Pancreas (tissue), 10 donors: Measurements from ENCODE around the gene IGFN1. TPM values are rescaled to one million over a fixed set of nuclear protein-coding genes. Genes with fewer than 3 reads are reported as not detected.
"Not testable (repeated sequence)": the region's sequence is repeated elsewhere in the genome, so short reads cannot be mapped to it uniquely, and the experiment has no call there.

Experiments used
- ATAC-seq, 4 donors: fragments of 200-7000 bp; cut with Tn5 transposase; one replicate each; pipeline versions ENCODE4 v1.8.0 to v1.9.1; 2020; ENCODE audit warnings: mild to moderate bottlenecking in 4 of 4, moderate library complexity in 4 of 4
- DNase-seq, 6 donors: peaks; one replicate each; pipeline ENCODE4 v3.0.0-alpha.2; 2020
- FAIRE-seq: peaks from 2 replicates; lab custom pipeline; 2012; peaks lifted over from hg19 to GRCh38; lab: Jason Lieb, UNC
- H3K27ac ChIP-seq, 4 donors: fragments of 200-600 bp; sonication (generic); 1 replicate in 3 of 4; 2 replicates in 1 of 4; pipeline versions ENCODE4 v1.5.0 to v1.8.0; 2020
- H3K27me3 ChIP-seq, 4 donors: fragments of 200-600 bp; one replicate each; pipeline ENCODE4 v1.8.0; 2021
- H3K36me3 ChIP-seq, 3 donors: fragments of 200-600 bp; sonication (generic) in 1 of 3; one replicate each; pipeline versions ENCODE4 v1.5.0 to v1.8.0; 2020 to 2021
- H3K4me1 ChIP-seq, 3 donors: fragments of 200-600 bp; one replicate each; pipeline ENCODE4 v1.8.0; 2021
- H3K4me3 ChIP-seq, 4 donors: fragments of 200-600 bp; sonication (generic) in 2 of 4; one replicate each; pipeline versions ENCODE4 v1.5.0 to v1.8.0; 2020 to 2021
- H3K9me3 ChIP-seq, 4 donors: fragments of 200-600 bp; one replicate each; pipeline ENCODE4 v1.8.0; 2021
- CTCF ChIP-seq, 4 donors: fragments of 200-600 bp; sonication (generic) in 3 of 4; IDR thresholded peaks; one replicate each; pipeline versions ENCODE4 v1.5.0 to v1.8.0; 2021; ENCODE audit warnings: antibody characterized with exemption in 4 of 4
- WGBS, 2 donors: extraction: QIAGEN DNeasy Blood & Tissue Kit; methylation state at CpG; one replicate each; pipeline ENCODE4 v1.1.7; 2013; 5-methylcytosine and 5-hydroxymethylcytosine counted together
- intact Hi-C, 3 donors: fragments of 100-400 bp; cut with DNase I; formaldehyde crosslinking; loops; one replicate each; pipeline versions ENCODE4 v1.11.1 to v1.14.2; 2022
- polyA plus RNA-seq, 2 donors: library from polyadenylated mRNA; stranded (reverse); fragments of 200-250 nt; gene quantifications; one replicate each; pipeline ENCODE4 v1.2.3, GENCODE V29; 2013
- total RNA-seq, 6 donors: library from RNA; stranded (reverse); fragmentation: NEBNext Ultra II Directional in 4 of 6; extraction: Animal tissue kit (Norgen Biotek cat#: 25700) in 4 of 6; gene quantifications; one replicate each; pipeline versions ENCODE4 v1.2.1 to v1.2.4, GENCODE V29; 2021 to 2023
- donor health status: healthy with polysubstance abuse.
- donor health status: DM: no; HTN: no; CAD: no; lungs with moderate emphysema.
- donor health status: DM: no; HTN: no; CAD: no.
- donor health status: control.
- donor health status: control.
- donor health status: Bipolar disorder and iron deficiency.
- donor health status: DM: yes; HTN: yes; CAD: no.
- donor health status: DM: no; HTN: no; CAD: no.
- donor health status: DM: no; HTN: no; CAD: no.
- donor health status: DM: yes; HTN: yes; CAD: no.

The IGFN1 gene
- total and polyA plus RNA-seq, 8 donors: 4.1 to 48.4 (median 14.6) TPM

- no peak for DNase-seq
- H3K9me3 ChIP-seq: no peaks in the 10 kb centered on the region
- H3K27ac ChIP-seq: no peak overlapping the region
- intact Hi-C loops: loop anchor here in 1 of 3 donors (10.0 kb wide), 2 partner anchors 145 to 255 kb away; no protein-coding TSS in a partner anchor
- H3K27me3 ChIP-seq: no peaks in the 10 kb centered on the region
- no peaks in the 10 kb centered on the region for H3K4me1 ChIP-seq
- no peak for TF ChIP-seq CTCF (IDR thresholded peaks at IDR 0.05)
- no peak overlapping the region for H3K4me3 ChIP-seq
- ATAC-seq: no peak
- no peak for FAIRE-seq
- H3K36me3 ChIP-seq: no peaks in the 10 kb centered on the region
- 79 to 80% methylated on average over 6 of the region's 6 CpGs for WGBS, 2 donors
Observed at GRCh38 chr1:201229771-201230635, 39.4 kb downstream of the IGFN1 start.

DNA sequence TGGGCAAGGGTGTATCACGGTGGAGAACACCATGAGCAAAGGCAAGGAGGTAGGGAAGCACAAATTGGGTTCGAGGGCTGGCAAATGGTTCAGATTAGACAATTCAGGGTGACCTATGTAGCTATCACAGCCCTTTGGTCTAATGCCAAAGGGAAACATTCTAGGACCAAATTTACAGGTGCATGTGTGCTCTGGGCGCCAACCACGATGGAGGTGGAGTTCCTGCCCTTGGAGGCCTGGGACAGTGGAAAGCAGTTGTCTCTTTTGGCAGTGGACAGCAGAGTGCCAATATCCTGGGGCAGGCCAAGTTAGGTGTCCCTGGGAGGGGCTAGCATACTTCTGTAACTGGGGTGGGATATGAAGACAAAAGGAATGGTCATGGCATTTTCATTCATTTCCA is 40.1 kb downstream of the IGFN1 start:
- Histone ChIP-seq H3K36me3 (no peaks in the 10 kb centered on the region), H3K27me3 (no peaks in the 10 kb centered on the region), H3K4me1 (no peaks in the 10 kb centered on the region), H3K9me3 (no peaks in the 10 kb centered on the region), H3K4me3 (no peak overlapping the region), H3K27ac (no peak overlapping the region)
- ATAC-seq (no peak), FAIRE-seq (no peak), DNase-seq (no peak)
- intact Hi-C loops: no loop called here
- no peak for TF ChIP-seq CTCF (IDR thresholded peaks at IDR 0.05)
- 77 to 82% methylated on average over 4 of the region's 4 CpGs for WGBS, 2 donors

DNA sequence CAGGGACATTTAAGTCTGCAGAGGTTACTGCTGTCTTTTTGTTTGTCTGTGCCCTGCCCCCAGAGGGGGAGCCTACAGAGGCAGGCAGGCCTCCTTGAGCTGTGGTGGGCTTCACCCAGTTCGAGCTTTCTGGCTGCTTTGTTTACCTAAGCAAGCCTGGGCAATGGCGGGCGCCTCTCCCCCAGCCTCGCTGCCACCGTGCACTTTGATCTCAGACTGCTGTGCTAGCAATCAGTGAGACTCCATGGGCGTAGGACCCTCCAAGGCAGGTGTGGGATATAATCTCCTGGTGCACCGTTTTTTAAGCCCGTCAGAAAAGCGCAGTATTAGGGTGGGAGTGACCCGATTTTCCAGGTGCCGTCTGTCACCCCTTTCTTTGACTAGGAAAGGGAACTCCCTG is 49.0 kb downstream of the IGFN1 start:
- H3K27me3 ChIP-seq, intact Hi-C loops, FAIRE-seq, DNase-seq, ATAC-seq, H3K36me3 ChIP-seq, H3K4me1 ChIP-seq, H3K27ac ChIP-seq, H3K9me3 ChIP-seq, H3K4me3 ChIP-seq: not testable (repeated sequence)
- 71 to 81% methylated on average over 9 to 11 of the region's 11 CpGs for WGBS, 2 donors

DNA sequence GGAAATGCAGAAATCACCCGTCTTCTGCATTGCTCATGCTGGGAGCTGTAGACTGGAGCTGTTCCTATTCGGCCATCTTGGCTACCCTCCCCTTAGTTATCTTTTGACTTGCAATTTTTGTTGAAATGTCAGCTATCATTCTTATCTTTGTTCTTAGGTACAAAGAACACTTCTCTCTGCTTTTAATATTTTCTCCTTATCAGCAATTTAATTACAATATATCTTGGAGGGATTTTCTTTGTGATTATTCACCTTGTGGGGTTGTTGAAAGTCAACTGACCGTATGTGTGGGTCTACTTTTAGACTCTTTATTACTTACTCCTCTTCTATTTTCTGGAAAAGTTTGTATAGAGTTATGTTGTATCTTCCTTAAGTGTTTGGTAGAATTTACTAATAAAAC is 49.5 kb downstream of the IGFN1 start:
- H3K4me3 ChIP-seq: no peak overlapping the region
- TF ChIP-seq CTCF (IDR thresholded peaks at IDR 0.05): no peak
- ATAC-seq (no peak), DNase-seq (no peak), FAIRE-seq (no peak)
- intact Hi-C loops: no loop called here
- H3K27me3 ChIP-seq: no peaks in the 10 kb centered on the region
- no peak overlapping the region for H3K27ac ChIP-seq
- H3K36me3 ChIP-seq: no peaks in the 10 kb centered on the region
- no peaks in the 10 kb centered on the region for H3K4me1 ChIP-seq
- no peaks in the 10 kb centered on the region for H3K9me3 ChIP-seq
- 92 to 99% methylated on average over 2 to 3 of the region's 3 CpGs for WGBS, 2 donors

- no peaks in the 10 kb centered on the region for H3K36me3 ChIP-seq
- no peak for TF ChIP-seq CTCF (IDR thresholded peaks at IDR 0.05)
- FAIRE-seq: no peak
- DNase-seq: no peak
- no peaks in the 10 kb centered on the region for H3K4me1 ChIP-seq
- H3K9me3 ChIP-seq: no peaks in the 10 kb centered on the region
- ATAC-seq: no peak
- H3K4me3 ChIP-seq: no peak overlapping the region
- 84 to 86% methylated on average over 2 of the region's 2 CpGs for WGBS, 2 donors
- H3K27me3 ChIP-seq: no peaks in the 10 kb centered on the region
- H3K27ac ChIP-seq: no peak overlapping the region
- intact Hi-C loops: no loop called here
Observed at GRCh38 chr1:201241736-201242135, 51.1 kb downstream of the IGFN1 start.
